Body of pancreas (tissue), 4 donors: ENCODE measurements around the gene CDH22. TPM values are rescaled to one million over a fixed set of nuclear protein-coding genes. Genes with fewer than 3 reads are reported as not detected.

Experiments used
- ATAC-seq: fragments of 150-250 bp; one replicate; pipeline ENCODE4 v1.9.1; 2016
- DNase-seq, 4 donors: peaks; one replicate each; pipeline ENCODE4 v3.0.0-alpha.2; 2019
- H3K27ac ChIP-seq, 4 donors: fragments of 200-600 bp; sonication (generic); 1 replicate in 3 of 4; 2 replicates in 1 of 4; pipeline versions ENCODE4 v1.5.1 to v1.6.1; 2016 to 2019; ENCODE audit warnings: mild to moderate bottlenecking in 1 of 4, mixed read lengths in 1 of 4, moderate library complexity in 1 of 4
- H3K27me3 ChIP-seq, 2 donors: fragments of 200-600 bp; sonication (generic); one replicate each; pipeline ENCODE4 v1.6.0; 2016; ENCODE audit warnings: mild to moderate bottlenecking in 1 of 2
- H3K36me3 ChIP-seq, 2 donors: fragments of 200-600 bp; sonication (generic); replicated peaks in 1 of 2; 2 replicates each; pipeline ENCODE4 v1.5.1; 2016; ENCODE audit warnings: low read depth in 2 of 2; ENCODE audit not compliant: insufficient read depth in 1 of 2
- H3K4me1 ChIP-seq: fragments of 200-600 bp; sonication (generic); one replicate; pipeline ENCODE4 v1.6.0; 2016
- H3K4me3 ChIP-seq, 2 donors: fragments of 200-600 bp; sonication (generic); 1 replicate in 1 of 2; 2 replicates in 1 of 2; pipeline ENCODE4 v1.5.1; 2016 to 2019
- H3K9me3 ChIP-seq, 3 donors: fragments of 200-600 bp; sonication (generic); 1 replicate in 2 of 3; 2 replicates in 1 of 3; pipeline ENCODE4 v1.5.1; 2016
- CTCF ChIP-seq, 7 experiments: fragments of 450-650 bp in 4 of 7; fragments of 200-600 bp in 3 of 7; sonication (generic) in 3 of 7; IDR thresholded peaks; one replicate each; pipeline ENCODE4 v1.5.1; 2016 to 2019; ENCODE audit warnings: antibody characterized with exemption in 7 of 7
- POLR2A ChIP-seq, 3 donors: fragments of 450-650 bp; IDR thresholded peaks; one replicate each; pipeline ENCODE4 v1.6.1; 2016; ENCODE audit warnings: antibody characterized with exemption in 3 of 3, mild to moderate bottlenecking in 2 of 3
- WGBS, 2 donors: methylation state at CpG; one replicate each; pipeline ENCODE4 v1.1.5; 2017; 5-methylcytosine and 5-hydroxymethylcytosine counted together
- intact Hi-C: fragments of 100-400 bp; cut with DNase I; formaldehyde crosslinking; loops from one replicate; pipeline ENCODE4 v1.15.1; 2023
- total RNA-seq, 2 donors: library from RNA; depleted of rRNA; stranded (reverse); fragments of >200 nt; gene quantifications; one replicate each; pipeline ENCODE4 v1.1.0, GENCODE V29; 2016

CDH22 gene
- total RNA-seq, 2 donors from 2014 or later: 1.3 to 2.1 TPM

GRCh38 chr20:46160661-46161060, 147.6 kb downstream of the CDH22 start:
- TF ChIP-seq POLR2A (IDR thresholded peaks at IDR 0.05): no peak
- no peak for TF ChIP-seq CTCF (IDR thresholded peaks at IDR 0.05)
- Histone ChIP-seq H3K4me3 (no peak overlapping the region), H3K4me1 (no peaks in the 10 kb centered on the region), H3K9me3 (no peaks in the 10 kb centered on the region), H3K27me3 (no peaks in the 10 kb centered on the region), H3K27ac (no peak overlapping the region), H3K36me3 (no peaks in the 10 kb centered on the region)
- DNase-seq (no peak), ATAC-seq (no peak)
- 50 to 59% methylated on average over 5 of the region's 5 CpGs for WGBS, 2 donors
- intact Hi-C loops: no loop called here

GRCh38 chr20:46159101-46159897, 149.0 kb downstream of the CDH22 start:
- no peaks in the 10 kb centered on the region for H3K9me3 ChIP-seq
- no peak overlapping the region for H3K27ac ChIP-seq
- intact Hi-C loops: no loop called here
- WGBS, 2 donors: 60 to 70% methylated on average over 7 of the region's 7 CpGs
- TF ChIP-seq POLR2A (IDR thresholded peaks at IDR 0.05): no peak
- TF ChIP-seq CTCF (IDR thresholded peaks at IDR 0.05): no peak
- no peaks in the 10 kb centered on the region for H3K4me1 ChIP-seq
- DNase-seq (no peak), ATAC-seq (no peak)
- no peaks in the 10 kb centered on the region for H3K27me3 ChIP-seq
- H3K4me3 ChIP-seq: no peak overlapping the region
- no peaks in the 10 kb centered on the region for H3K36me3 ChIP-seq

GRCh38 chr20:46158476-46158987, 149.8 kb downstream of the CDH22 start:
- no peaks in the 10 kb centered on the region for H3K27me3 ChIP-seq
- 59 to 64% methylated on average over 5 of the region's 5 CpGs for WGBS, 2 donors
- no peak overlapping the region for H3K4me3 ChIP-seq
- H3K36me3 ChIP-seq: no peaks in the 10 kb centered on the region
- TF ChIP-seq POLR2A (IDR thresholded peaks at IDR 0.05): no peak
- no peak for TF ChIP-seq CTCF (IDR thresholded peaks at IDR 0.05)
- DNase-seq (no peak), ATAC-seq (no peak)
- no peak overlapping the region for H3K27ac ChIP-seq
- no peaks in the 10 kb centered on the region for H3K4me1 ChIP-seq
- intact Hi-C loops: no loop called here
- no peaks in the 10 kb centered on the region for H3K9me3 ChIP-seq

- Histone ChIP-seq H3K4me3 (no peak overlapping the region), H3K27me3 (no peaks in the 10 kb centered on the region), H3K27ac (no peak overlapping the region), H3K36me3 (no peaks in the 10 kb centered on the region), H3K9me3 (no peaks in the 10 kb centered on the region), H3K4me1 (no peaks in the 10 kb centered on the region)
- TF ChIP-seq POLR2A (IDR thresholded peaks at IDR 0.05) (no peak), CTCF (IDR thresholded peaks at IDR 0.05) (no peak)
- intact Hi-C loops: no loop called here
- ATAC-seq (no peak), DNase-seq (no peak)
- WGBS, 2 donors: 56 to 61% methylated on average over 4 to 7 of the region's 7 CpGs
Observed at GRCh38 chr20:46157625-46158024, 150.7 kb downstream of the CDH22 start.
